ENCODE measurements around the gene SP5.

DNA sequence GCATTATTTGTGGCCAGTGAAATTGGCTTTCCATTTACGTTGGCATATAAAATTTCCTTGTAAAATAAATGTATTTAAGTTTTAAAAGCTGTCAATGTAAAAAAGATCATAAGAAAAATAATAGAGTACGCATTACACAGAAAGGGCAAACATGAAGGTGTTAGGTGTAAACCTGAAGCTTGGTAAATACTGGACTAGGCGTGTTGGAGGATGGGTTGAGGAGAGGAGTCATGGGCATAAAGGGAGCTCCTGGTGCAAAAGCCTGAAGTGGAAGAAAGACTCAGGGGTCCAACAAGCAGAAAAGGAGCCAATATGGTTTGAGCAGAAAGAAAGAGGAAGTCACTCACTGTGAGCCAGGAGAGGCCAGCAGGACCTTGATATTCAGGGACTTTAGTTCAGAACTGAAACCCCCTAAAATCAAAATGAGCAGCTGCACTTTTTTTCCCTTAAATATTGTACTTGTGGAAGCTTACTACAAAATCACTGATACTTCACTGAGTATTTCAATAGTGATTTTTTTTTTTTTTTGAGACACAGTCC, 24.4 kb downstream of the SP5 start:
- TF ChIP-seq RCOR1 (IDR thresholded peaks at IDR 0.05; ENCODE audit: insufficient replicate concordance, low read length) (no peak), MAFK (IDR thresholded peaks at IDR 0.05; ENCODE audit: low read depth, low read length) (no peak), RAD21 (IDR thresholded peaks at IDR 0.05; ENCODE audit: low read length) (no peak), SMC3 (IDR thresholded peaks at IDR 0.05; ENCODE audit: low read depth, low read length) (no peak), BHLHE40 (IDR thresholded peaks at IDR 0.05; ENCODE audit: low read depth, low read length) (no peak), POLR2A (IDR thresholded peaks at IDR 0.05; ENCODE audit: low read depth, low read length) (no peak), MXI1 (IDR thresholded peaks at IDR 0.05; ENCODE audit: borderline replicate concordance, low read depth, low read length) (no peak)
- TF ChIP-seq, protein P1, sequence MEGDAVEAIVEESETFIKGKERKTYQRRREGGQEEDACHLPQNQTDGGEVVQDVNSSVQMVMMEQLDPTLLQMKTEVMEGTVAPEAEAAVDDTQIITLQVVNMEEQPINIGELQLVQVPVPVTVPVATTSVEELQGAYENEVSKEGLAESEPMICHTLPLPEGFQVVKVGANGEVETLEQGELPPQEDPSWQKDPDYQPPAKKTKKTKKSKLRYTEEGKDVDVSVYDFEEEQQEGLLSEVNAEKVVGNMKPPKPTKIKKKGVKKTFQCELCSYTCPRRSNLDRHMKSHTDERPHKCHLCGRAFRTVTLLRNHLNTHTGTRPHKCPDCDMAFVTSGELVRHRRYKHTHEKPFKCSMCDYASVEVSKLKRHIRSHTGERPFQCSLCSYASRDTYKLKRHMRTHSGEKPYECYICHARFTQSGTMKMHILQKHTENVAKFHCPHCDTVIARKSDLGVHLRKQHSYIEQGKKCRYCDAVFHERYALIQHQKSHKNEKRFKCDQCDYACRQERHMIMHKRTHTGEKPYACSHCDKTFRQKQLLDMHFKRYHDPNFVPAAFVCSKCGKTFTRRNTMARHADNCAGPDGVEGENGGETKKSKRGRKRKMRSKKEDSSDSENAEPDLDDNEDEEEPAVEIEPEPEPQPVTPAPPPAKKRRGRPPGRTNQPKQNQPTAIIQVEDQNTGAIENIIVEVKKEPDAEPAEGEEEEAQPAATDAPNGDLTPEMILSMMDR (conservative IDR thresholded peaks at IDR 0.05; ENCODE audit: low read depth, low read length): no peak
- TF ChIP-seq, protein P2, sequence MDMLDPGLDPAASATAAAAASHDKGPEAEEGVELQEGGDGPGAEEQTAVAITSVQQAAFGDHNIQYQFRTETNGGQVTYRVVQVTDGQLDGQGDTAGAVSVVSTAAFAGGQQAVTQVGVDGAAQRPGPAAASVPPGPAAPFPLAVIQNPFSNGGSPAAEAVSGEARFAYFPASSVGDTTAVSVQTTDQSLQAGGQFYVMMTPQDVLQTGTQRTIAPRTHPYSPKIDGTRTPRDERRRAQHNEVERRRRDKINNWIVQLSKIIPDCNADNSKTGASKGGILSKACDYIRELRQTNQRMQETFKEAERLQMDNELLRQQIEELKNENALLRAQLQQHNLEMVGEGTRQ (IDR thresholded peaks at IDR 0.05; ENCODE audit: low read depth, low read length): no peak
